GM12801 (cell line): ENCODE data around the gene MRPS15.

Experiments
- TF ChIP-seq, protein P1 (sequence below): IDR thresholded peaks from one replicate; pipeline ENCODE4 v1.5.1; 2011; ENCODE audit warnings: control low read depth; ENCODE audit not compliant: insufficient read length; ENCODE audit errors: extremely low read depth

The MRPS15 gene

DNA sequence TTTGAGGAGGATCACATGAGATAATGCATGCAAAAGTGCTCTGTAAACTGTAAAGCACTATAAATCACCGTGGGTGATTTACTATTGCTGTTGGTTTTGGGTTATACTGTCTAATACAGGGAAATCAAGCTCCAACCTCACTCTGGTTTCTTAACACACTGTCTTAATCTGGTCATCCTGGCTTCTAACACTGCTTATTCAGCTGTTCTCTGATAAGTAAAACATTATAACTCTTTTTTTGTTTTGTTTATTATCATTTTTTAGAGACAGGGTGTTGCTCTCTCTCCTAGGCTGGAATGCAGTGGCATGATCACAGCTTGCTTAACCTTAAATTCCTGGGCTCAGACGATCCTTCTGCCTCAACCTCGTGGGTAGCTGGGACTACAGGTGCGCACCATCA is 44.6 kb downstream of the MRPS15 start:
- TF ChIP-seq, protein P1, sequence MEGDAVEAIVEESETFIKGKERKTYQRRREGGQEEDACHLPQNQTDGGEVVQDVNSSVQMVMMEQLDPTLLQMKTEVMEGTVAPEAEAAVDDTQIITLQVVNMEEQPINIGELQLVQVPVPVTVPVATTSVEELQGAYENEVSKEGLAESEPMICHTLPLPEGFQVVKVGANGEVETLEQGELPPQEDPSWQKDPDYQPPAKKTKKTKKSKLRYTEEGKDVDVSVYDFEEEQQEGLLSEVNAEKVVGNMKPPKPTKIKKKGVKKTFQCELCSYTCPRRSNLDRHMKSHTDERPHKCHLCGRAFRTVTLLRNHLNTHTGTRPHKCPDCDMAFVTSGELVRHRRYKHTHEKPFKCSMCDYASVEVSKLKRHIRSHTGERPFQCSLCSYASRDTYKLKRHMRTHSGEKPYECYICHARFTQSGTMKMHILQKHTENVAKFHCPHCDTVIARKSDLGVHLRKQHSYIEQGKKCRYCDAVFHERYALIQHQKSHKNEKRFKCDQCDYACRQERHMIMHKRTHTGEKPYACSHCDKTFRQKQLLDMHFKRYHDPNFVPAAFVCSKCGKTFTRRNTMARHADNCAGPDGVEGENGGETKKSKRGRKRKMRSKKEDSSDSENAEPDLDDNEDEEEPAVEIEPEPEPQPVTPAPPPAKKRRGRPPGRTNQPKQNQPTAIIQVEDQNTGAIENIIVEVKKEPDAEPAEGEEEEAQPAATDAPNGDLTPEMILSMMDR = no peak

DNA sequence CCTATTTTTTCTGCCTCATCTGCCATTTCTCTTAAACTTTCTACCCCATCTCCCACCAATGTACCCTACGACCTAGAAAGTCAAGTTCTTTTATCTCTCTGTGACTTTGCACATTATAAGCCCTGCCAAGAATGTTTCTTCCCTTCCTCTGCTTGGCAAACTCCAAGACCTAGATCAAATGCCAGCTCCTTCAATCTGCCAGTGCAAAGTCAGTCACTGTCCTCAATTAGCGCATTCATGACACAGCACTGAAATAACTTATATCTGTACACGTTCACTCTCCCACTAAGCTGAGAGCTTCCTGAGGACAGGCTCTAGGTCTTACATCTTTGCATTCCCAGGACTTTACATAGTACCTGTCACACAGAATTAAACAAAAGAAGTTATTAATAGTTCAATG is 45.0 kb downstream of the MRPS15 start:
- TF ChIP-seq, protein P1 = no peak

DNA sequence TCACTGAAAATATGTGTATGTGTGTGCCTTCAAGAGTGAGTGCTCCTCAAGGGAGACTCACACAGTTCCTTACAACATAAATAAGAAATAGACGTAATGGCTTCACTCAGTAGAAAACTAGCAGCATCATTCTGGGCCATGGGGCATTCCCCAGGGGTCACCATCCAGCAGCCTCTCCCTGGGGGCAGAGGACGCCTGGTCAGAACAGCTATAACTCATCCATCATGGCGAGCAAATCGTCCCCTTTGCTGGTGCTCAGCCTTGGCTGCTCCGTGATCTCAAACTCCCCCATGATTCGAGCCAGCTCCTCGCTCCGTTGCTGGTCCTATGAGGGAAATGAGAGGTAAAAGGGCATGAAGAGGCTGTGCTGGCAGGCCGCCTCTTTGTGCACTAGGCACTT is 46.3 kb downstream of the MRPS15 start:
- TF ChIP-seq, protein P1 = no peak

DNA sequence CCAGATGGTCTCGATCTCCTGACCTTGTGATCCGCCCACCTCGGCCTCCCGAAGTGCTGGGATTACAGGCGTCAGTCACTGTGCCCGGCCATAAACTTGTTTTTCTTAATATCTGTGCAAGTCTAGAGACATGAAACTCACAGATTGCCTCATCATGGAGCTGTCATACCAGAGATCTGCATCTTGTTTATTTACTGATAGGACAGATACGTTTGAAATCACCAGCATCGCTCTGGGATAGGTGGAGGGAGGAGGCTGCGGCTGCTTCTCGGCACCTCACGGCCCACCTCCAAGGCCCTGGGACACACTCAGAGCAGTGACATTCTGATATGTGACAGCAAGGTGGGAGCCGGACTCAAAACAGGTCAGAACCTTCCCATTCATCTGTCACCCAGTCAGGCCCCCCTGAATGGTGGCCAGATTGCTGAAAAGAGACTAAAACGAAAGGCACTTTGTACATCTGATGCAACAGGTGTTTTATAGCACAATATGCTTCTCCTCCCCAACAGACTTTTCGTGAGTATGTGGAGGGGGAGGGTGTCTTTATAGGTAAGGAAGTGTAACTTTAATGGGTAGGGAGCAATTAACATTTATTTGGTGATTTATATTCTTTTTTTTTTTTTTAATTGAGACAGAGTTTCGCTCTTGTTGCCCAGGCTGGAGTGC is 48.4 kb downstream of the MRPS15 start:
- TF ChIP-seq, protein P1 = no peak

DNA sequence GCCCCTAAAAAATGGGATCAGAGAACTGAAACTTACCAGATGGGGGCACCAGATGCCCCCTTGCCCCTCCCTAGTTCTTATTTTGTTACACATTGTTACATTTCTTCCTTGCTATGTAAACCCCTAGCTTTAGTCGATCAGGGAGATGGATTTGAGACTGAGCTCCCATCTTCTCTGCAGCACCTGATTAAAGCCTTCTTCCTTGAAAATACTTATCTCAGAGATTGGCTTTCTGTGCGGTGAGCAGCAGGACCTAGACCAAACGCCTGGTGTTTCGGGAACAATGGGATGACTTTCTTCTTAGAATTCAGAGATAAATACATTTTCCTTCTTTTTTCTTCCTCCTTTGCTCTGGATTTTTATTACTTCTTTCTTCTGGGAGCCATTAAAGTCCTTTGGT is 49.8 kb downstream of the MRPS15 start:
- TF ChIP-seq, protein P1 = no peak

DNA sequence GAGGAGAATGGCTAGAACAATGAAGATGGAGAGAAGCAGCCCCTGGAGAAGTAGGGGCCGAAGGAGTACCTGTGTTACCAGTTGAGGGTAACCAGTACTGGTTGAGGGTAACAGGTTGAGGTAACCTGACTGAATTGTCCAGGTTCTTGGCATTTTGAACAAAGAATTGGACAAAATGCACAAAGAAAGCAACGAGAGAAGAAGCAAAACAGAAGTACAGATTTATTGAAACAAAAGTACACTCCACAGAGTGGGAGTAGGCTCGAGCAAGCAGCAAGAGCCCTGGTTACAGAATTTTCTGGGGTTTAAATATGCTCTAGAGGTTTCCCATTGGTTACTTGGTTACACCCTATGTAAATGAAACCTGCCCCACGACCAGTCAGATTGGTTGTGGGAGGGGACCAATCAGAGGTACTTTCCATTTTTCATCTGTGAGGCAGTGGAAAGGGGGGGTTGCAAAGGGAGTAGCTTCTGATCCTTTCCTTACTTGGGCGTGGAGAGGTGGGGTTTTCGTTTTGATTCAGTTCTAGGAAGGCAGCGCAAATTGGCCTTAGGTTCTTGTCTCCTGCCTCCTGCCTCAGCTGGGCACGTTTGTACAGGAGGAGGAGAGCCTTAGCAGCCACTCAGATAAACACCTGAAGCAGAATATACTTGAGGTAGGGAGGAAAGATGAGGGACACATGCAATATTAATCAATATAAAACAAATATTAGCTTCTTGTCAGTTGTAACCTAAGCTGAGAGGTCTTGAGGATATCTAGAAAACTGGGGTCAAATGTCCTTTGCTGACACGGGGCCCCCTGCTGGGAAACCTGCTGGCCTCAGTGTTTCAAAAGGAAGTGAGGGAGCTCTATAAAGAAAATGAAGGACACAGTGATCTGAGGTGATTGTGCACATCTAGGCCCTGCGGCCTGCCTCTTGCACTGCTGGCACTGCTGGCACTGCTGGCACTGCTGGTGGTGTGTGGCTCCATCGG is 52.2 kb downstream of the MRPS15 start:
- TF ChIP-seq, protein P1 = no peak

DNA sequence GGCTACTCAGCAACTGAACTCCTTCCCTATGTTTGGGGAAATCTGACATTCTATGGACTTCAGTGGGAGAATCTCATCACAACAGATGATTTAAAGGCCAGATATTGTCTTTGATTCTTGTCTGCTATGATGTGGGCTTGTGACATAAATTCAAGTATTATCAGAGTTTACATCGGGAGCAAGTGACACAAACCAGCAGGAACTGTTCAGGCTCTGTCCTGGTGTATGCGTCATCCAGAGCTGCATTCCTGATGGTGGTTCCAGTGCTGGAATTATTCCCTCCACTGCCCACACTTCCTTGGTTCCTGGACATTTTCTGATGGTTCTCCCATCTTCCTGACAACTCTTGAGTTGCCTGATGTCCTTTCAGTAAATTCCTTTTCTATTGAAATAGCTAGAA is 55.7 kb downstream of the MRPS15 start:
- TF ChIP-seq, protein P1 = no peak
